ENCODE data around the gene COBLL1. TPM values are rescaled to one million over a fixed set of nuclear protein-coding genes. Genes with fewer than 3 reads are reported as not detected.

COBLL1 gene
- total and polyA plus RNA-seq, 2 experiments from 2014 or later = 87.3 to 146 TPM

GRCh38 chr2:164754157-164755093 is 87.2 kb downstream of the COBLL1 start:
- H3K27ac ChIP-seq = no peak overlapping the region

GRCh38 chr2:164752956-164753355 is 88.7 kb downstream of the COBLL1 start:
- Histone ChIP-seq H4K20me1 (ENCODE audit: insufficient read depth, poor library complexity, severe bottlenecking) (peaks cover 17% of the 10 kb centered on the region), H3K27ac (no peak overlapping the region), H3K9me3 (ENCODE audit: low read depth) (no peaks in the 10 kb centered on the region), H3K27me3 (no peaks in the 10 kb centered on the region), H3K4me2 (no peak overlapping the region), H3K4me3 (no peak overlapping the region), H3K4me1 (ENCODE audit: insufficient read depth) (peaks cover 12% of the 10 kb centered on the region), H3K9me2 (replicated peaks; ENCODE audit: insufficient read depth) (no peaks in the 10 kb centered on the region), H3K79me2 (peaks cover 97% of the 10 kb centered on the region), H3K36me3 (replicated peaks; ENCODE audit: insufficient read depth, low read depth) (no peaks in the 10 kb centered on the region), H2AFZ (no peak overlapping the region)
- 96% methylated on average over 1 of the region's 1 CpG for WGBS (ENCODE audit: low lambda C conversion rate, missing lambda C conversion rate)
- no peak for DNase-seq (ENCODE audit: low spot score)
- TF ChIP-seq CTCF (IDR thresholded peaks at IDR 0.05; ENCODE audit: poor library complexity) (no peak), EZH2 (IDR thresholded peaks at IDR 0.05; ENCODE audit: borderline replicate concordance) (no peak), EZH2phosphoT487 (IDR thresholded peaks at IDR 0.05; ENCODE audit: low read depth, severe bottlenecking, unreplicated experiment) (no peak)

More at GRCh38 chr2:164754157-164755093, 87.2 kb downstream of the COBLL1 start:
- Histone ChIP-seq H2AFZ (no peak overlapping the region), H3K4me1 (ENCODE audit: insufficient read depth) (peaks cover 22% of the 10 kb centered on the region), H3K9me2 (replicated peaks; ENCODE audit: insufficient read depth) (no peaks in the 10 kb centered on the region), H3K9me3 (ENCODE audit: low read depth) (no peaks in the 10 kb centered on the region), H3K36me3 (replicated peaks; ENCODE audit: insufficient read depth, low read depth) (no peaks in the 10 kb centered on the region), H3K27me3 (no peaks in the 10 kb centered on the region), H3K4me3 (no peak overlapping the region), H4K20me1 (ENCODE audit: insufficient read depth, poor library complexity, severe bottlenecking) (peaks cover 15% of the 10 kb centered on the region), H3K79me2 (peaks cover 97% of the 10 kb centered on the region), H3K4me2 (no peak overlapping the region)
- no peak for TF ChIP-seq CTCF (IDR thresholded peaks at IDR 0.05; ENCODE audit: poor library complexity)
- TF ChIP-seq EZH2phosphoT487 (IDR thresholded peaks at IDR 0.05; ENCODE audit: low read depth, severe bottlenecking, unreplicated experiment) = no peak
- no peak for TF ChIP-seq EZH2 (IDR thresholded peaks at IDR 0.05; ENCODE audit: borderline replicate concordance)
- no peak for DNase-seq (ENCODE audit: low spot score)
- whole genome bisulfite sequencing (ENCODE audit: low lambda C conversion rate, missing lambda C conversion rate) = 96% methylated on average over 10 of the region's 10 CpGs

GRCh38 chr2:164747783-164748433 is 93.7 kb downstream of the COBLL1 start:
- WGBS (ENCODE audit: low lambda C conversion rate, missing lambda C conversion rate) = 92% methylated on average over 3 of the region's 3 CpGs

More at GRCh38 chr2:164747783-164748433, 93.7 kb downstream of the COBLL1 start:
- DNase-seq (ENCODE audit: low spot score) = no peak
- peaks cover 3% of the 10 kb centered on the region for H3K4me1 ChIP-seq (ENCODE audit: insufficient read depth)
- H4K20me1 ChIP-seq (ENCODE audit: insufficient read depth, poor library complexity, severe bottlenecking) = peaks cover 14% of the 10 kb centered on the region
- H3K9me3 ChIP-seq (ENCODE audit: low read depth) = no peaks in the 10 kb centered on the region
- no peak overlapping the region for H3K4me3 ChIP-seq
- no peaks in the 10 kb centered on the region for H3K36me3 ChIP-seq (replicated peaks; ENCODE audit: insufficient read depth, low read depth)
- H3K9me2 ChIP-seq (replicated peaks; ENCODE audit: insufficient read depth) = no peaks in the 10 kb centered on the region
- no peak overlapping the region for H3K4me2 ChIP-seq
- H3K27me3 ChIP-seq = no peaks in the 10 kb centered on the region
- no peak overlapping the region for H3K27ac ChIP-seq
- TF ChIP-seq EZH2phosphoT487 (IDR thresholded peaks at IDR 0.05; ENCODE audit: low read depth, severe bottlenecking, unreplicated experiment) = no peak
- TF ChIP-seq CTCF (IDR thresholded peaks at IDR 0.05; ENCODE audit: poor library complexity) = no peak
- no peak for TF ChIP-seq EZH2 (IDR thresholded peaks at IDR 0.05; ENCODE audit: borderline replicate concordance)
- H2AFZ ChIP-seq = no peak overlapping the region
- H3K79me2 ChIP-seq = peaks cover 97% of the 10 kb centered on the region

Measured in hepatocyte (in vitro differentiated cells).